Measurements from ENCODE around the gene COQ10B.
"Not testable (repeated sequence)": the region's sequence is repeated elsewhere in the genome, so short reads cannot be mapped to it uniquely, and the experiment has no call there.

COQ10B gene

DNA sequence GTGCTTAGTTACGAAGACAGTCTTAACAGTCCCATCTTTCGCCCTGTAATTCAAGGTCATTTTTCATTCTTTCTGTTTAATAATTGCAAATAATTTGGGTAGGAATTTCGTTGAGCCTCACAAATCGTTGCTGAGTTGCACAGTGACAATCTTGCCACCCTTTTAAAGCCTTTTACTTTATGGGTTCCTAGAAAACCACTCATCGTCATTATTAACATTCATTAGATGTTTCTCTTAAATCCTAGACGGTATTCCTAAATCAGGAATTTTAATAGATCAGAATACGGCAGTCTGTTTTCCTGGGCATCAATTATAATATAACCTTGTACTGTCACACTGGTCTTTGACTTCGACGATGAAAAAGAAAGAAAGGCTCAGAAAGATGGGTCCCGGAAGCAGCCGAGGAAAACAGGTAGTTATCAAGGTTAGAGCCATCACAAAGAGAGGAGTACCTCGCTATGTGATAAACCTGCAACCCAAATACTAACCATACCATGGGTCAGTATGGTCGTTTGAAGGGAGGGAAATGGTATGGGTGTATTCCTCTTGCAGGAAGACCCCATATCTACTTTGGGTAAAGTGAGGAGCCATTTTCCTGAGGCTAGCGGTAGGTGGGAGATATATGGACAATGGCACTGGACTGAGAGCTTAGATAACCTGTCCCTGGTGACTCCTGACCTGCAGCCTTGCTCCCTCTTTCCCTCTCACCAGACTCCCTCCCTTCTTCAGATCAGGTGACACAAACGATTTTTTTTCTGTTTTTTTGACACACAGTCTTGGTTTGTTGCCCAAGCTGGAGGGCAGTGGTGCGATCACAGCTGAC lies 17.5 kb upstream of the COQ10B start:
- TF ChIP-seq CTCF (IDR thresholded peaks at IDR 0.05; ENCODE audit: borderline replicate concordance, insufficient read depth, low read depth, low read length) = no peak
- H3K4me3 ChIP-seq (ENCODE audit: low read depth, low read length) = peak overlapping the region; percentile 74

DNA sequence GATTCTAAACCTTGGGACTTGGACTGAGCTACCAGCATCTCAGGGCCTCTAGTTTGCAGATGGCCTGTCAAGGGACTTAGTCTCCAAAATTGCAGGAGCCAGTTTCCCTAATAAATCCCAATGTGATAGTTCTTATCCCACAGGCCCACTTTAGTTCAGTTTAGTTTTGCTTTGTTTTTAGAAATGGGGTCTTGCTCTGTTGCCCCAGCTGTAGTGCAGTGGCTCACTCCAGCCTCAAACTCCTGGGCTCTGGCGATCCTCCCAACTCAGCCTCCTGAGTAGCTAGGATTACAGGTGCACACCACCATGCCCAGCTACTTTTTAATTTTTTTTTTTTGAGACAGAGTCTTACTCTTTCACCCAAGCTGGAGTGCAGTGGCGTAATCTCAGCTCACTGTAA lies 16.0 kb upstream of the COQ10B start:
- no peak for TF ChIP-seq CTCF (IDR thresholded peaks at IDR 0.05; ENCODE audit: borderline replicate concordance, insufficient read depth, low read depth, low read length)
- H3K4me3 ChIP-seq (ENCODE audit: low read depth, low read length) = no peak overlapping the region

DNA sequence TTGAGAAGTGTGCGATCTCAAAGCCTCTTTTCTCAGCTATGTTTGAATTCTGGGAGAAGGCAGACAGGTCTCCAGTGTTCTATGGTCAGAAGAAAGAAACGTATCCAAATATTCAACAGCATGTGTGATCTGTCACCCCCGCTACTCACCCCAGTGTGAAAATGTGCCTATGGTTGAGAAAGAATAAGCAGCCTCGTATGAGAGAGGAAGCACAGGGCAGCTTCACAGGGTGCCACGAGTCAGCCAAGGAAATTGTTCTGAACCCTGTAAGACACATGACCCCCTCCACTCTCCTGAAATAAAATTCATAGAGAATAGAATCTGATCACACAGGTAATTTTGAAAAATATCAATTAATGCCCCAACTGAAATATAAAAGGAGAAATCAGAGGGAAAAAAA lies 10.5 kb upstream of the COQ10B start:
- no peak overlapping the region for H3K4me3 ChIP-seq (ENCODE audit: low read depth, low read length)
- TF ChIP-seq CTCF (IDR thresholded peaks at IDR 0.05; ENCODE audit: borderline replicate concordance, insufficient read depth, low read depth, low read length) = no peak

DNA sequence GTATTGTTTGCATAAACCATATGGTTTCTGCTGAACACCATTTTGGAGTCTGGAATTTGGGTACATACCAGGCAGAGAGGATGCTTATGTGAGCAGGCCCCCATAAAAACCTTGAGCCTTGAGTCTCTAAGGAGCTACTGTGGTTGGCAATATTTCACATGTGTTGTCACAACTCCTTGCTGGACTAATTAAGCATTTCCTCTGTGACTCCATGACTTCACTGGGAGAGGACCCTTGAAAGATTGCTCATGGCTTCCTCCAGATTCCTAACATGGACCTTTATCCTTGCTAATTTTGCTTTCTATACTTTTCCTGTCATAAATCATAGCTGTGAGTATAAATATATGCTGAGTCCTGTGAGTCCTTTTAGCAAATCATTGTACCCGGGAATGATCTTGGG lies 7.6 kb upstream of the COQ10B start:
- no peak overlapping the region for H3K4me3 ChIP-seq (ENCODE audit: low read depth, low read length)
- TF ChIP-seq CTCF (IDR thresholded peaks at IDR 0.05; ENCODE audit: borderline replicate concordance, insufficient read depth, low read depth, low read length) = no peak

GRCh38 chr2:197446844-197447243 lies 6.5 kb upstream of the COQ10B start:
- no peak for TF ChIP-seq CTCF (IDR thresholded peaks at IDR 0.05; ENCODE audit: borderline replicate concordance, insufficient read depth, low read depth, low read length)
- H3K4me3 ChIP-seq (ENCODE audit: low read depth, low read length) = no peak overlapping the region

- no peak for TF ChIP-seq CTCF (IDR thresholded peaks at IDR 0.05; ENCODE audit: borderline replicate concordance, insufficient read depth, low read depth, low read length)
- no peak overlapping the region for H3K4me3 ChIP-seq (ENCODE audit: low read depth, low read length)
Measured at GRCh38 chr2:197450465-197450864, 2.9 kb upstream of the COQ10B start.

DNA sequence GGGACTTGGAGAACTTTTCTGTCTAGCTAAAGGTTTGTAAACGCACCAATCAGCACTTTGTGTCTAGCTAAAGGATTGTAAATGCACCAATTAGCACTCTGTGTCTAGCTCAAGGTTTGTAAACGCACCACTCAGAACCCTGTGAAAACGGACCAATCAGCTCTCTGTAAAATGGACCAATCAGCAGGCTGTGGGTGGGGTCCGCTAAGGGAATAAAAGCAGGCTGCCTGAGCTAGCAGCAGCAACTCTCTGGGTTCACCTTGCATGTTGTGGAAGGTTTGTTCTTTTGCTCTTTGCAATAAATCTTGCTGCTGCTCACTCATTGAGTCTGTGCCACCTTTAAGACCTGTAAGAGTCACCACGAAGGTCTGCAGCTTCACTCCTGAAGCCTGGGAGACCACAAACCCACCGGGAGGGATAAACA lies 2.4 kb upstream of the COQ10B start:
- not testable (repeated sequence) for H3K4me3 ChIP-seq (ENCODE audit: low read depth, low read length)

All from GM12875 (cell line).